Superior temporal gyrus (tissue), 1 donor: ENCODE measurements around the gene ALX3.
"Not testable (repeated sequence)": the region's sequence is repeated elsewhere in the genome, so short reads cannot be mapped to it uniquely, and the experiment has no call there.

ENCODE experiments used
- DNase-seq: peaks from one replicate; pipeline ENCODE4 v3.0.0-alpha.2; 2016; ENCODE audit errors: extremely low spot score

ALX3 gene

DNA sequence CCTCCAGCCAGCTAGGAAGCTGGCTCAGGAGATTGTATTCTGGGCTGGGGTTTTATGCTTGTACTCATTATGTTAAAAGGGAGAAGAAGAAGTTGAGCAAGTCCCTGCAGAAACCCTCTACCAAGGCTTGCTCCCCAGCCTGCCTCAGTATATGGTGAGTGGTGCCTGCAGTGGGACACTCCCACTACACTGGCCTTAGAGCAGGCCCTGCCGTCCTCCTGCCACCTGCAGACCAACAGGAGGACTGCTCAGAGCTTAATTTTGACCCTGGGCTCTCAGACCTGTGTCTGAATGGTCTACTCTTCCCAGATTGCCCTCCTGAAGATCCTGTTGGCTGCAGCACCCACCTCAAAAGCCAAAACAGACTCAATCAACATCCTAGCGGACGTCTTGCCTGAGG is 23.0 kb downstream of the ALX3 start:
- no peak for DNase-seq

DNA sequence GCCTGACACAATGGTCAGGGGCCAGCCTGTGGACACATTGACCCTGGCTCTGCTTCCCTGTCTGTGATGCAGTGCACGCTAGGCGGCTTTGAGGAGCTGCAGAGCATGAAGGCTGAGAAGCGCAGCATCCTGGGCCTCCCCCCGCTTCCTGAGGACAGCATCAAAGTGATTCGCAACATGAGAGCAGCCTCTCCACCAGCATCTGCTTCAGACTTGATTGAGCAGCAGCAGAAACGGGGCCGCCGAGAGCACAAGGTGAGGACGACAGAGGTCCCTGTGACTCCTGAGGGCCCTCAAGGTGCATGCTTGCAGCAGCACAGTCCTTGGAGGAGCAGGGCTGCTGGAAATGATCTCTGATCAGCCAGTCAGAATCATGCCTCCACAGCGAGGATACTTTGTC is 27.5 kb downstream of the ALX3 start:
- DNase-seq, result no peak

GRCh38 chr1:110040548-110040947 is 29.9 kb downstream of the ALX3 start:
- no peak for DNase-seq

- DNase-seq, result no peak
Measured at GRCh38 chr1:110039641-110040040, 30.8 kb downstream of the ALX3 start.

GRCh38 chr1:110038271-110038670 is 32.2 kb downstream of the ALX3 start:
- no peak for DNase-seq

DNA sequence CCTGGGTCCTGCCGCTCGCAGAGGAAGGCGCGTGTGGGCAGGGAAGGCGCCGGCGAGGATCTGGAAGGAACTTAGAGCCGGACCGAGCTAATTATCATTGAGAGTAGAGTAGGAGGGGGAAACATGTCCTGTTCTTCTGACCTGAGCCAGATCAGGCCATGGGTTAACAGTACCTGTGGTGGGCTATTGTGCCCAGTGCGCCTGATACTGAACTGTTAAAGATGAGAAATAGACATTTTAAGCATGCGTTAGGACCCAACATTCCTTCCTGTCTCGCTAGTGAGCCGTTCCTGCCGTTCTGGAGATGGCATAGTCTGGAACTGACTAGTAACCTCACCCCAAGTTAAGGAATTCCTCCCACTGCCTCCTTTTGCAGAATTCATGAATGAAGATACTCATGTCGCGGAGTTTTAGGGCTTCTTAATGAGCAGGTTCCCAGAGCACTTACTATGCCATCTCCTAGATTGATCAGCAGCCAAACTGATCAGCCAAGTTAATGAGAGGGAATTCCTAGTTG is 35.2 kb downstream of the ALX3 start:
- DNase-seq, result no peak

- peak; percentile 97 for DNase-seq
Measured at GRCh38 chr1:110034451-110035235, 35.8 kb downstream of the ALX3 start, which contains the start of gene STRIP1. Gene STRIP1, plus strand, starts transcription at chr1:110034624. Its CDS starts 14 bp downstream, at chr1:110034638.

- no peak for DNase-seq
Measured at GRCh38 chr1:110034040-110034450, 36.4 kb downstream of the ALX3 start.

DNA sequence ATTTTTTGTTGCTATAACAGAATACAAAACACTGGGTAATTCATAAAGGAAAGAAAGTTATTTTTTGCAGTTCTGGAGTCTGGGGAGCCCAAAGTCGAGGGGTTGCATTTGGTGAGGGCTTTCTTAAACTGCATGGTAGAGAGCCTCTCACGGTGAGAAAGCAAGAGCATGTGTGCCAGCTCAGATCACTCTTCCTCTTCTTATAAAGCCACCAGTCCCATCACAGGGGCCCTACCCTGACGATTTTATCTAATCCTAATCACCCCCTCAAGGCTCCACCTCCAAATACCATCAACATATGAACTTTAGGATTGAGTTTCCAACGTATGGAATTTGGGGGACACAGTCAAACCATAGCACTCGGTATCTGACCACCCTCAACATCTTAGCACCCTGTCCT is 37.1 kb downstream of the ALX3 start:
- no peak for DNase-seq

DNA sequence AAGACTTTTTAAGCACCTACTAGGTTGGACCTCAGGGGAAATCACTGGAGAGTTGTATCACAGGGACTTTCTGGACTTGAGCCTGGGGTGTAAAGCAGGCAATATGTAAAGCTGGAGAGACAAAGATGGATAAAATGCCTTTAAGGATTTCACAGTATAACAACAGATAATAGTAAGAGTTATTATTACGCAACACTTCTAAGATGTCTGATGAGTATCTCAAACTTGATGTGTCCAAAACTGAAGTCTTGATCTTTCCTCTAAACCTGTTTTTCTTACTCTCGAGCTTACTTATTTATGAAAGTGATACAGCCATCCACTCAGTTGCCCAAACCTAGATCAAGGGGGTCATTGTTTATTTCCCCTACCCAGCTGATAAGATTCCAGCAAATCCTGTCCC is 38.1 kb downstream of the ALX3 start:
- DNase-seq, result no peak

DNA sequence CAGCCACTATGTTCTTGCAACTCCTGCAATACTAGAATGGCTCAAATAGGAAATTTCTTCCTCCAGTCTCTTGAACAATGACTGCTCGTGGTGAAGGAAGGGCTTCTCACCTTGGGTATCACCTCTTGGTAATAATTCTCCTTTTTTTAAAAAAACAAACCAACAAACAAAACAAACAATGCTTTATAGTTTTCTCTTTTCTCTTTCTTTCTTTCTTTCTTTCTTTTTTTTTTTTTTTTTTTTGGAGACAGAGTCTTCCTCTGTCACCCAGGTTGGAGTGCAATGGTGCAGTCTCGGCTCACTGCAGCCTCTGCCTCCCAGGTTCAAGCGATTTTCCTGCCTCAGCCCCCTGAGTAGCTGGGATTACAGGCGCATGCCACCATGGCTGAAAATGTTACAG is 39.8 kb downstream of the ALX3 start:
- not testable (repeated sequence) for DNase-seq

- no peak for DNase-seq
Measured at GRCh38 chr1:110024613-110025012, 45.9 kb downstream of the ALX3 start.

- no peak for DNase-seq
Measured at GRCh38 chr1:110021285-110021684, 49.2 kb downstream of the ALX3 start.

DNA sequence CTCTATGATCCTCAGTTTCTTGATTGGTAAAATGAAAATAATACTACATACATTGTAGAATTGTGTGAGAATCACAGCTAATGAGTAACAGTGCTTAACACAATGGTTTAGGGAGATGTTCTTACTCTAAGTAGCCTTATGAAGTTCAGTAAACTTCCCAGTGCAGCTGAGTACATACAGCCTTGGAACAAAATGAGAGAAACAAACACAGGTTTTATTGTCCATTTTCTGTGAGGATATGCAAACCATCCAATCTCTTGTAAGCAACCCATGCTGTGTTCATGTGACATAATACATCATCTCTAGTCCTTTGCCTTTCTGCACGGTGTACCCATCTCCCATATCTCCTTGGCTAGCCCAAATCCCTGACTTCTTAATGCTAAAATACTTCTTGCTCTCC is 50.7 kb downstream of the ALX3 start:
- DNase-seq, result no peak

DNA sequence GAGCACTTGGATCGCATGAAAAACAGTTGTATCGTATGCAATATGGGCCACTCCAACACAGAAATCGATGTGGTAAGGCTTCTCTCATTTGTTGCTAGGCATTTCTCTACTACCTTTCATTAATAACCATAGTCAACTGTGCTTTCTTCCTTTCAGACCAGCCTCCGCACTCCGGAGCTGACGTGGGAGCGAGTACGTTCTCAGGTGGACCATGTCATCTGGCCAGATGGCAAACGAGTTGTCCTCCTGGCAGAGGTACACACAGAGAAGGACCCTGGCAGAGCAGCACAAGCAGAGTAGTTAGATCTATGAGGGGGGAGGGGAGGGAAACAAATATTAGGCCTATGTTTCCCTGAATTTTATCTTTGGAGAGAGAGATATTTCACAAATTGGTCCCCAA is 52.1 kb downstream of the ALX3 start:
- DNase-seq, result no peak

DNA sequence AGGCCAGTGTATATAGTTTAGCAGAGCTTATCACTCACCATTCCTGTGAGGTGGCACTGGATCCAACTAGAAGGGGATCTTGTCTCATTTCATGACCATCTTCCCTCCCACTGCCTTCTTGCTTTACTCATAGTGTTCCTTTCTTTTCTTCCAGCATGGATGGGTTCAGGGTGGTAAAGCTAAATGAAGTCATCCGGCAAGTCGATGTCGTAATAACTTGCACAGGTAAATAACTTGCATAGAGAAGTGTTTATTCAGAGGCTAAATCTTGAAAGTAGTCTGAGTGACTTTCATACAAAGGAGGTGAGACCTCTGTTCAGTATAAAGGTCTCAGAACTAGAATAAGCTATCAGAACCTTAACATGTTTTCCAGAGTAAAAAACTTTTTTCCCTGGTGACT is 52.7 kb downstream of the ALX3 start:
- DNase-seq, result no peak

- no peak for DNase-seq
Measured at GRCh38 chr1:110012100-110012780, 58.2 kb downstream of the ALX3 start.

GRCh38 chr1:110011527-110012041 is 58.9 kb downstream of the ALX3 start:
- DNase-seq, result peak; percentile 58
